HepG2 (cell line): ENCODE results near the gene CCDC191. TPM values are rescaled to one million over a fixed set of nuclear protein-coding genes. Genes with fewer than 3 reads are reported as not detected.

ENCODE experiments used
- AKNA ChIP-seq: sonication (generic); formaldehyde crosslinking; IDR thresholded peaks from 2 replicates; pipeline ENCODE4 v1.4.0; 2020; ENCODE audit warnings: missing genetic modification reagents, borderline replicate concordance
- ATM ChIP-seq: fragments of 450-650 bp; IDR thresholded peaks from 2 replicates; pipeline ENCODE4 v1.7.1; 2017; ENCODE audit warnings: mild to moderate bottlenecking, borderline replicate concordance
- BATF2 ChIP-seq: sonication (generic); formaldehyde crosslinking; IDR thresholded peaks from 2 replicates; pipeline ENCODE4 v1.8.0; 2022; ENCODE audit warnings: mild to moderate bottlenecking, missing genetic modification reagents, moderate library complexity
- DR1 ChIP-seq: sonication (generic); formaldehyde crosslinking; IDR thresholded peaks from 2 replicates; pipeline ENCODE4 v1.8.0; 2021; ENCODE audit warnings: mild to moderate bottlenecking, missing genetic modification reagents, inconsistent platforms
- GATA4 ChIP-seq: sonication (generic); IDR thresholded peaks from 2 replicates; pipeline ENCODE4 v1.6.1; 2016; ENCODE audit warnings: antibody characterized with exemption, low read depth, borderline replicate concordance
- MED8 ChIP-seq: sonication (generic); formaldehyde crosslinking; IDR thresholded peaks from 2 replicates; pipeline ENCODE4 v1.8.1; 2023; ENCODE audit warnings: mild to moderate bottlenecking, missing genetic modification reagents; ENCODE audit not compliant: insufficient replicate concordance
- NAIF1 ChIP-seq: sonication (generic); formaldehyde crosslinking; IDR thresholded peaks from 2 replicates; pipeline ENCODE4 v1.5.0; 2020; ENCODE audit warnings: mild to moderate bottlenecking, missing genetic modification reagents, borderline replicate concordance
- NCOA2 ChIP-seq: sonication (generic); formaldehyde crosslinking; IDR thresholded peaks from 2 replicates; pipeline ENCODE4 v1.8.0; 2022; ENCODE audit warnings: inconsistent platforms
- PAWR ChIP-seq: sonication (generic); formaldehyde crosslinking; IDR thresholded peaks from 2 replicates; pipeline ENCODE4 v1.4.0; 2020; ENCODE audit warnings: missing genetic modification reagents, mild to moderate bottlenecking, borderline replicate concordance
- PHF21A ChIP-seq: sonication (generic); formaldehyde crosslinking; IDR thresholded peaks from 2 replicates; pipeline ENCODE4 v1.5.0; 2020; ENCODE audit warnings: mild to moderate bottlenecking, missing genetic modification reagents
- RBM22 ChIP-seq: fragments of 200-400 bp; formaldehyde crosslinking; optimal IDR thresholded peaks from 2 replicates; pipeline ENCODE3; 2017; ENCODE audit warnings: mild to moderate bottlenecking, low read length, moderate library complexity
- SMC3 ChIP-seq: IDR thresholded peaks from 2 replicates; pipeline ENCODE4 v1.6.1; 2011; ENCODE audit warnings: low read length, improper control_type of control experiment
- XRCC5 ChIP-seq: fragments of 200-400 bp; formaldehyde crosslinking; optimal IDR thresholded peaks from 2 replicates; pipeline ENCODE3; 2017; ENCODE audit warnings: mild to moderate bottlenecking, low read length
- ZNF10 ChIP-seq: sonication (generic); formaldehyde crosslinking; IDR thresholded peaks from 2 replicates; pipeline ENCODE4 v1.4.0; 2020; ENCODE audit warnings: mild to moderate bottlenecking, low read depth, missing genetic modification reagents, borderline replicate concordance
- ZNF556 ChIP-seq: sonication (generic); formaldehyde crosslinking; IDR thresholded peaks from 2 replicates; pipeline ENCODE4 v1.4.0; 2020; ENCODE audit warnings: mild to moderate bottlenecking, missing genetic modification reagents, borderline replicate concordance
- ZNF75D ChIP-seq: sonication (generic); formaldehyde crosslinking; IDR thresholded peaks from 2 replicates; pipeline ENCODE4 v1.8.1; 2023; ENCODE audit warnings: missing genetic modification reagents, mild to moderate bottlenecking, borderline replicate concordance
- ZSCAN29 ChIP-seq: sonication (generic); formaldehyde crosslinking; conservative IDR thresholded peaks from 2 replicates; pipeline ENCODE4 v1.4.0; 2020; ENCODE audit warnings: mild to moderate bottlenecking, missing genetic modification reagents
- polyA plus RNA-seq, 8 experiments: library from polyadenylated mRNA; depleted of rRNA in 3 of 8; stranded (reverse) in 7 of 8; unstranded in 1 of 8; fragments of >200 nt; fragmentation: Illumina TruSeq in 4 of 8; extraction: Trizol in 4 of 8; gene quantifications; 2 replicates each; pipeline versions ENCODE4 v1.2.1 to v1.2.3, GENCODE V29; 2011 to 2016; ENCODE audit warnings: low read depth in 4 of 8, missing spikeins in 1 of 8, mixed read lengths in 1 of 8; ENCODE audit not compliant: insufficient read depth in 1 of 8
- total RNA-seq, 5 experiments: library from RNA; depleted of rRNA; stranded (reverse); fragments of >200 nt; fragmentation: Illumina TruSeq; extraction: Trizol; gene quantifications; 2 replicates each; pipeline ENCODE4 v1.2.3, GENCODE V29; 2016; ENCODE audit warnings: low read depth in 1 of 5
- TF ChIP-seq, protein P1 (sequence below): IDR thresholded peaks from 2 replicates; pipeline ENCODE4 v1.6.1; 2016; ENCODE audit warnings: low read depth, borderline replicate concordance

CCDC191 gene
- total and polyA plus RNA-seq, 2 of the 13 experiments (the other 11 are each of a cell fraction or from before 2014, with no cell fraction given) = 0.91 to 1.4 TPM

- no peak for TF ChIP-seq ZNF75D (CRISPR knock-in tag)
- TF ChIP-seq RBM22 = no peak
- TF ChIP-seq, protein P1, sequence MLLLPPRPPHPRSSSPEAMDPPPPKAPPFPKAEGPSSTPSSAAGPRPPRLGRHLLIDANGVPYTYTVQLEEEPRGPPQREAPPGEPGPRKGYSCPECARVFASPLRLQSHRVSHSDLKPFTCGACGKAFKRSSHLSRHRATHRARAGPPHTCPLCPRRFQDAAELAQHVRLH (CRISPR knock-in tag) = peak; percentile 37; the same call in 1 of the 2 replicates
- no peak for TF ChIP-seq GATA4
- TF ChIP-seq ZSCAN29 = no peak; the same call in 1 of the 2 replicates
- no peak for TF ChIP-seq PAWR
- peak; percentile 57; the same call in 1 of the 2 replicates for TF ChIP-seq AKNA
- no peak for TF ChIP-seq ATM
- TF ChIP-seq ZNF556 (CRISPR knock-in tag) = peak; percentile 39; the same call in 1 of the 2 replicates
- peak; percentile 59; the same call in 1 of the 2 replicates for TF ChIP-seq DR1 (CRISPR knock-in tag)
- TF ChIP-seq SMC3 = no peak
- TF ChIP-seq MED8 (CRISPR knock-in tag) = no peak
- TF ChIP-seq XRCC5 = peak; percentile 52
- no peak for TF ChIP-seq ZNF10
- TF ChIP-seq PHF21A (CRISPR knock-in tag) = peak; percentile 92
- no peak for TF ChIP-seq NAIF1 (CRISPR knock-in tag)
- TF ChIP-seq BATF2 = no peak
- TF ChIP-seq NCOA2 (CRISPR knock-in tag) = no peak
These were observed at the start of gene CCDC191, which contains the start of gene QTRT2 (continued) for GRCh38 chr3:114056130-114057010.
